ENCODE results near the gene MPPE1. TPM values are rescaled to one million over a fixed set of nuclear protein-coding genes. Genes with fewer than 3 reads are reported as not detected.

Gene MPPE1
- total and polyA plus RNA-seq, 2 experiments from 2014 or later = 45.5 to 59.3 TPM

GRCh38 chr18:11866764-11867163, 41.4 kb downstream of the MPPE1 start:
- TF ChIP-seq EZH2phosphoT487 (IDR thresholded peaks at IDR 0.05; ENCODE audit: low read depth, severe bottlenecking, unreplicated experiment) (no peak), CTCF (IDR thresholded peaks at IDR 0.05; ENCODE audit: poor library complexity) (no peak), EZH2 (IDR thresholded peaks at IDR 0.05; ENCODE audit: borderline replicate concordance) (no peak)
- peaks cover 3% of the 10 kb centered on the region for H3K4me1 ChIP-seq (ENCODE audit: insufficient read depth)
- no peaks in the 10 kb centered on the region for H3K27me3 ChIP-seq
- DNase-seq (ENCODE audit: low spot score) = no peak
- no peak overlapping the region for H3K4me2 ChIP-seq
- H3K4me3 ChIP-seq = no peak overlapping the region
- no peak overlapping the region for H3K27ac ChIP-seq
- no peaks in the 10 kb centered on the region for H4K20me1 ChIP-seq (ENCODE audit: insufficient read depth, poor library complexity, severe bottlenecking)
- no peaks in the 10 kb centered on the region for H3K79me2 ChIP-seq
- 78% methylated on average over 5 of the region's 5 CpGs for WGBS (ENCODE audit: low lambda C conversion rate, missing lambda C conversion rate)
- no peaks in the 10 kb centered on the region for H3K36me3 ChIP-seq (replicated peaks; ENCODE audit: insufficient read depth, low read depth)
- no peak overlapping the region for H2AFZ ChIP-seq
- no peaks in the 10 kb centered on the region for H3K9me3 ChIP-seq (ENCODE audit: low read depth)
- no peaks in the 10 kb centered on the region for H3K9me2 ChIP-seq (replicated peaks; ENCODE audit: insufficient read depth)

- H4K20me1 ChIP-seq (ENCODE audit: insufficient read depth, poor library complexity, severe bottlenecking) = no peaks in the 10 kb centered on the region
- peaks cover 3% of the 10 kb centered on the region for H3K4me1 ChIP-seq (ENCODE audit: insufficient read depth)
- DNase-seq (ENCODE audit: low spot score) = no peak
- H3K27ac ChIP-seq = no peak overlapping the region
- no peaks in the 10 kb centered on the region for H3K36me3 ChIP-seq (replicated peaks; ENCODE audit: insufficient read depth, low read depth)
- H3K9me3 ChIP-seq (ENCODE audit: low read depth) = no peaks in the 10 kb centered on the region
- TF ChIP-seq EZH2phosphoT487 (IDR thresholded peaks at IDR 0.05; ENCODE audit: low read depth, severe bottlenecking, unreplicated experiment) (no peak), CTCF (IDR thresholded peaks at IDR 0.05; ENCODE audit: poor library complexity) (no peak), EZH2 (IDR thresholded peaks at IDR 0.05; ENCODE audit: borderline replicate concordance) (no peak)
- 83% methylated on average over 10 of the region's 10 CpGs for WGBS (ENCODE audit: low lambda C conversion rate, missing lambda C conversion rate)
- no peak overlapping the region for H2AFZ ChIP-seq
- H3K79me2 ChIP-seq = no peaks in the 10 kb centered on the region
- H3K4me2 ChIP-seq = no peak overlapping the region
- no peaks in the 10 kb centered on the region for H3K27me3 ChIP-seq
- H3K4me3 ChIP-seq = no peak overlapping the region
- H3K9me2 ChIP-seq (replicated peaks; ENCODE audit: insufficient read depth) = no peaks in the 10 kb centered on the region
These were observed 41.8 kb downstream of the MPPE1 start for GRCh38 chr18:11866329-11866728.

- WGBS (ENCODE audit: low lambda C conversion rate, missing lambda C conversion rate) = 94% methylated on average over 12 of the region's 12 CpGs
- Histone ChIP-seq H3K79me2 (no peaks in the 10 kb centered on the region), H3K9me3 (ENCODE audit: low read depth) (no peaks in the 10 kb centered on the region), H2AFZ (no peak overlapping the region), H3K4me2 (no peak overlapping the region), H4K20me1 (ENCODE audit: insufficient read depth, poor library complexity, severe bottlenecking) (no peaks in the 10 kb centered on the region), H3K27ac (no peak overlapping the region), H3K9me2 (replicated peaks; ENCODE audit: insufficient read depth) (no peaks in the 10 kb centered on the region), H3K36me3 (replicated peaks; ENCODE audit: insufficient read depth, low read depth) (no peaks in the 10 kb centered on the region), H3K4me1 (ENCODE audit: insufficient read depth) (peaks cover 3% of the 10 kb centered on the region), H3K4me3 (no peak overlapping the region), H3K27me3 (no peaks in the 10 kb centered on the region)
- TF ChIP-seq EZH2 (IDR thresholded peaks at IDR 0.05; ENCODE audit: borderline replicate concordance) = no peak
- TF ChIP-seq CTCF (IDR thresholded peaks at IDR 0.05; ENCODE audit: poor library complexity) = no peak
- no peak for TF ChIP-seq EZH2phosphoT487 (IDR thresholded peaks at IDR 0.05; ENCODE audit: low read depth, severe bottlenecking, unreplicated experiment)
- no peak for DNase-seq (ENCODE audit: low spot score)
These were observed 43.0 kb downstream of the MPPE1 start for GRCh38 chr18:11865071-11865470.

GRCh38 chr18:11864471-11864870, 43.6 kb downstream of the MPPE1 start:
- Histone ChIP-seq H3K4me2 (no peak overlapping the region), H3K4me3 (no peak overlapping the region), H3K9me3 (ENCODE audit: low read depth) (no peaks in the 10 kb centered on the region), H3K79me2 (no peaks in the 10 kb centered on the region), H3K36me3 (replicated peaks; ENCODE audit: insufficient read depth, low read depth) (no peaks in the 10 kb centered on the region), H3K27me3 (no peaks in the 10 kb centered on the region), H3K4me1 (ENCODE audit: insufficient read depth) (peaks cover 3% of the 10 kb centered on the region), H3K9me2 (replicated peaks; ENCODE audit: insufficient read depth) (no peaks in the 10 kb centered on the region), H3K27ac (no peak overlapping the region), H2AFZ (no peak overlapping the region), H4K20me1 (ENCODE audit: insufficient read depth, poor library complexity, severe bottlenecking) (no peaks in the 10 kb centered on the region)
- WGBS (ENCODE audit: low lambda C conversion rate, missing lambda C conversion rate) = 76% methylated on average over 2 of the region's 2 CpGs
- no peak for TF ChIP-seq CTCF (IDR thresholded peaks at IDR 0.05; ENCODE audit: poor library complexity)
- TF ChIP-seq EZH2phosphoT487 (IDR thresholded peaks at IDR 0.05; ENCODE audit: low read depth, severe bottlenecking, unreplicated experiment) = no peak
- TF ChIP-seq EZH2 (IDR thresholded peaks at IDR 0.05; ENCODE audit: borderline replicate concordance) = no peak
- no peak for DNase-seq (ENCODE audit: low spot score)

All from hepatocyte (in vitro differentiated cells).